ENCODE data around the gene FAM89B. TPM values are rescaled to one million over a fixed set of nuclear protein-coding genes. Genes with fewer than 3 reads are reported as not detected.

FAM89B gene
- total and polyA plus RNA-seq, 7 donors, result 34.0 to 96.7 (median 63.3) TPM

DNA sequence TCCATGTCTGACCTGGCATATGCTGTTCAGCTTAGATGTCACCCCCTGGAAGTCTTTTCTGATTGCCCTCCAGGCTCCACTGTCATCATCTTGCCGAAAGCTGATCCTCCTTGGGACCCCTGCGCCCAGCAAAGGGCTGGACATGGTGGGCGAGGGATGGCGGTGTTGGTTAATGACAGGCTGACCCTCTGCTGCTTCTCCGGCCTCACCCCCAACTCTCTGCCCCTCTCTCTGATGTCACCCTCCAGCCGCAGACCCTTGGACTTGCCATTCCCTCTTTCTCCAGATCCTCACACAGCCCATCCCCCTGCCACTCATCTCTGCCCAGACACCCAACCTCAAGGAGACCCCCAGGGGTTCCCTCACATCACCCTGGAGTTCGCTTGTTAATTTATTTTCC is 5.8 kb downstream of the FAM89B start:
- intact Hi-C loops (cut with DNase I), result no loop called here
- no peaks in the 10 kb centered on the region for H3K27me3 ChIP-seq
- no peak for TF ChIP-seq POLR2A (IDR thresholded peaks at IDR 0.05)
- no peak for TF ChIP-seq POLR2AphosphoS5 (IDR thresholded peaks at IDR 0.05)
- TF ChIP-seq, protein P1, sequence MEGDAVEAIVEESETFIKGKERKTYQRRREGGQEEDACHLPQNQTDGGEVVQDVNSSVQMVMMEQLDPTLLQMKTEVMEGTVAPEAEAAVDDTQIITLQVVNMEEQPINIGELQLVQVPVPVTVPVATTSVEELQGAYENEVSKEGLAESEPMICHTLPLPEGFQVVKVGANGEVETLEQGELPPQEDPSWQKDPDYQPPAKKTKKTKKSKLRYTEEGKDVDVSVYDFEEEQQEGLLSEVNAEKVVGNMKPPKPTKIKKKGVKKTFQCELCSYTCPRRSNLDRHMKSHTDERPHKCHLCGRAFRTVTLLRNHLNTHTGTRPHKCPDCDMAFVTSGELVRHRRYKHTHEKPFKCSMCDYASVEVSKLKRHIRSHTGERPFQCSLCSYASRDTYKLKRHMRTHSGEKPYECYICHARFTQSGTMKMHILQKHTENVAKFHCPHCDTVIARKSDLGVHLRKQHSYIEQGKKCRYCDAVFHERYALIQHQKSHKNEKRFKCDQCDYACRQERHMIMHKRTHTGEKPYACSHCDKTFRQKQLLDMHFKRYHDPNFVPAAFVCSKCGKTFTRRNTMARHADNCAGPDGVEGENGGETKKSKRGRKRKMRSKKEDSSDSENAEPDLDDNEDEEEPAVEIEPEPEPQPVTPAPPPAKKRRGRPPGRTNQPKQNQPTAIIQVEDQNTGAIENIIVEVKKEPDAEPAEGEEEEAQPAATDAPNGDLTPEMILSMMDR (IDR thresholded peaks at IDR 0.05), result no peak
- TF ChIP-seq EP300 (IDR thresholded peaks at IDR 0.05), result no peak
- peaks cover 0 to 66% (median 52%) of the 10 kb centered on the region in 4 donors for H3K4me1 ChIP-seq
- peak; percentile 61 for DNase-seq
- WGBS, 2 donors, result 94 to 95% methylated on average over 7 of the region's 7 CpGs
- H3K36me3 ChIP-seq, result peaks cover 34 to 52% (median 37%) of the 10 kb centered on the region in 4 donors
- peak overlapping the region; percentile 91 to 98 (median 98) for H3K27ac ChIP-seq
- H3K4me3 ChIP-seq, result peak overlapping the region; percentile 68 to 99 (median 87)
- H3K9me3 ChIP-seq, result no peaks in the 10 kb centered on the region

GRCh38 chr11:65578667-65579066 is 6.3 kb downstream of the FAM89B start:
- H3K27me3 ChIP-seq, result no peaks in the 10 kb centered on the region
- H3K27ac ChIP-seq, result peak overlapping the region; percentile 91 to 98 (median 98)
- peaks cover 36 to 56% (median 37%) of the 10 kb centered on the region in 4 donors for H3K36me3 ChIP-seq
- H3K4me1 ChIP-seq, result peaks cover 0 to 62% (median 47%) of the 10 kb centered on the region in 4 donors
- intact Hi-C loops (cut with DNase I), result no loop called here
- WGBS, 2 donors, result 56 to 82% methylated on average over 3 of the region's 3 CpGs
- peak overlapping the region in 1 of 4 donors; percentile 87 for H3K4me3 ChIP-seq
- no peak for DNase-seq
- no peaks in the 10 kb centered on the region for H3K9me3 ChIP-seq
- TF ChIP-seq POLR2AphosphoS5 (IDR thresholded peaks at IDR 0.05), result no peak
- TF ChIP-seq, protein P1 (IDR thresholded peaks at IDR 0.05), result no peak
- no peak for TF ChIP-seq POLR2A (IDR thresholded peaks at IDR 0.05)
- no peak for TF ChIP-seq EP300 (IDR thresholded peaks at IDR 0.05)

DNA sequence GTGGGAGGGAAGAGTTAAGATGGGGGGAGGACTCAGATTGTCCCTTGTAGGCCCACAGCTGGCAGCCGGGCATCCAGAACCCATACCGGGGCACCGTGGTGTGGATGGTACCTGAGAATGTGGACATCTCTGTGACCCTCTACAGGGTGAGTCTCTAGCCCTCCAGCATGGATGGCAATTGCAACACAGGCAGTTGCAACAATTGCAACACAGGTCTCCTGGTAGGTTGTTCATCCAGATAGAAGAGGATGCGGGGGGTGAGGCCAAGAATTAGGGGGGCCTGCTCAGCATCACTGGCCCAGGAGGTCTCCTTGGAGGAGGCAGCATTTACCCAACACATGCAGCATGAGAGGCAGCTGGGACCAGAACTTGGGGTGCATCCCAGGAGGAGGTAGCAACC is 7.0 kb downstream of the FAM89B start:
- WGBS, 2 donors, result 92% methylated on average over 4 of the region's 4 CpGs
- TF ChIP-seq POLR2A (IDR thresholded peaks at IDR 0.05) (no peak), POLR2AphosphoS5 (IDR thresholded peaks at IDR 0.05) (no peak), EP300 (IDR thresholded peaks at IDR 0.05) (no peak)
- TF ChIP-seq, protein P1 (IDR thresholded peaks at IDR 0.05), result no peak
- Histone ChIP-seq H3K4me3 (no peak overlapping the region), H3K36me3 (peaks cover 41 to 62% (median 42%) of the 10 kb centered on the region in 4 donors), H3K27me3 (no peaks in the 10 kb centered on the region), H3K9me3 (no peaks in the 10 kb centered on the region), H3K27ac (peak overlapping the region; percentile 91 to 98 (median 98)), H3K4me1 (peaks cover 0 to 65% (median 48%) of the 10 kb centered on the region in 4 donors)
- no peak for DNase-seq
- intact Hi-C loops (cut with DNase I), result no loop called here

- peaks cover 41 to 71% (median 47%) of the 10 kb centered on the region in 4 donors for H3K36me3 ChIP-seq
- DNase-seq, result no peak
- H3K27ac ChIP-seq, result peak overlapping the region; percentile 64 to 98 (median 86)
- H3K4me3 ChIP-seq, result no peak overlapping the region
- WGBS, 2 donors, result 93% methylated on average over 19 of the region's 19 CpGs
- TF ChIP-seq EP300 (IDR thresholded peaks at IDR 0.05), result no peak
- TF ChIP-seq POLR2A (IDR thresholded peaks at IDR 0.05), result no peak
- TF ChIP-seq, protein P1 (IDR thresholded peaks at IDR 0.05), result no peak
- TF ChIP-seq POLR2AphosphoS5 (IDR thresholded peaks at IDR 0.05), result no peak
- H3K9me3 ChIP-seq, result no peaks in the 10 kb centered on the region
- intact Hi-C loops (cut with DNase I), result no loop called here
- H3K4me1 ChIP-seq, result peaks cover 0 to 65% (median 48%) of the 10 kb centered on the region in 4 donors
- no peaks in the 10 kb centered on the region for H3K27me3 ChIP-seq
These were observed 7.8 kb downstream of the FAM89B start for GRCh38 chr11:65580031-65580692.

Data from sigmoid colon (tissue), 7 donors.